Left renal pelvis (tissue), 4 donors: Measurements from ENCODE around the gene TMLHE. TPM values are rescaled to one million over a fixed set of nuclear protein-coding genes. Genes with fewer than 3 reads are reported as not detected.
"Not testable (repeated sequence)": the region's sequence is repeated elsewhere in the genome, so short reads cannot be mapped to it uniquely, and the experiment has no call there.

Experiments
- DNase-seq, 4 donors: peaks; one replicate each; pipeline ENCODE4 v3.0.0-alpha.2; 2013; ENCODE audit warnings: low read depth in 4 of 4, low spot score in 3 of 4
- polyA plus RNA-seq, 4 donors: library from polyadenylated mRNA; unstranded; fragments of 120-200 nt; gene quantifications; one replicate each; pipeline ENCODE4 v1.2.1, GENCODE V29; 2013; ENCODE audit not compliant: insufficient read length in 4 of 4

The TMLHE gene
- polyA plus RNA-seq, 4 donors: 21.2 to 30.8 (median 27.5) TPM

- DNase-seq: no peak
Measured at GRCh38 chrX:155514225-155514624, 98.5 kb downstream of the TMLHE start.

GRCh38 chrX:155505296-155505695 is 107.5 kb downstream of the TMLHE start:
- no peak for DNase-seq

DNA sequence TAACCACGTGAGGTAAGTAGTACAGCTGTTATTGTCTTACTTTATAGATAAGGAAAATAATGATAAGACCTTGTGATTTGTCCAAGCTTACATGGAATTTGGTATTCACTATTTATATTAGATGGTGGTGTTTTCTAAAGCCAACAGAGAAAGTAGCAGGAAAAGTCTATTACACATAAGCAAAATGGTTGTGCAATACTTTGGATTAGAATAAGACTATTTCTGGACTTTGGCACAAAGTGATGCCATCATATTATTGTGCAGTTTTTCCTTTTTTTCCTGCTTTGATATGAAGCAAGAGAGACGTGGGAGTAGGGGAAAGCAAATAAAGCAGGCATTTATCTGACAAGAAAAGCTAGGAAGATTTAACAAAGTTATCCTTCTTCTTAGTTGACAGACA is 117.6 kb downstream of the TMLHE start:
- DNase-seq: not testable (repeated sequence)

- DNase-seq: not testable (repeated sequence)
Measured at GRCh38 chrX:155491421-155491820, 121.3 kb downstream of the TMLHE start.

- DNase-seq: not testable (repeated sequence)
Measured at GRCh38 chrX:155477136-155477535, 135.6 kb downstream of the TMLHE start.

DNA sequence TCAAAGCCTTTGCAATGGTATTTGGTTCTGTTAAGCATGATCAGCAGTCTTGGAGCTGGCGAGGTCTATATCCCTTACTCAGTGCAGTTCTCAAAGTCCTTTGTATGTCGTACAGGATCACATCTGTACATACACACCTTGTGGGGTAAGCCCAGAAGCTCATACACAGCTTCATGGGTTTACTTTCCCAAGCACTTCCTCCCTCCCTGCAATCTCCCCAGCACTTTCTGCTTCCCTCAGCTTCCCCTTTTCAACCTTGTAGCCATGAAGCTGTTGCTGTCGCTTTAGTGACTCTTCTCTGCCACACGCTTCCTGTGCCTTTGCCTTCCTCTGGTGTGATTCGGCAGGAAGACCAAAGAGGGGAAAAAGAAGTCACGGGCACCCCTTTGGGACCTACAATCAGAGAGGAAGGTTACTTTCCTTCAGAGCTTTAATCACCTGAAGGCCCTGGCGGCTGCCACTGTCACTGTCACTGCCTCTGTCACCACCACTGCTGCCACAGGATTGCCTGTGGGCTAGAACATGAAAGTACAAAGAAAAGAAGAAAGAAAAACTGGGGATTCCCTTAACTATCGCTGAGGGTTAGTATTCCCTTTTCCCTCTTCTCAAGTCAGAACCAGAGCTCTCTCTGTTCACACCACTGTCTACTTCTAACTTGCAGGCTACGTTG is 146.3 kb downstream of the TMLHE start:
- DNase-seq: not testable (repeated sequence)

GRCh38 chrX:155460501-155460900 is 152.3 kb downstream of the TMLHE start:
- DNase-seq: not testable (repeated sequence)

- DNase-seq: not testable (repeated sequence)
Measured at GRCh38 chrX:155458471-155458870, 154.3 kb downstream of the TMLHE start, which contains the start of gene F8A3. Gene F8A3 (minus strand): TSS chrX:155458620. CDS start chrX:155458600, 20 bp downstream.

GRCh38 chrX:155457761-155458447 is 154.8 kb downstream of the TMLHE start:
- DNase-seq: not testable (repeated sequence)

DNA sequence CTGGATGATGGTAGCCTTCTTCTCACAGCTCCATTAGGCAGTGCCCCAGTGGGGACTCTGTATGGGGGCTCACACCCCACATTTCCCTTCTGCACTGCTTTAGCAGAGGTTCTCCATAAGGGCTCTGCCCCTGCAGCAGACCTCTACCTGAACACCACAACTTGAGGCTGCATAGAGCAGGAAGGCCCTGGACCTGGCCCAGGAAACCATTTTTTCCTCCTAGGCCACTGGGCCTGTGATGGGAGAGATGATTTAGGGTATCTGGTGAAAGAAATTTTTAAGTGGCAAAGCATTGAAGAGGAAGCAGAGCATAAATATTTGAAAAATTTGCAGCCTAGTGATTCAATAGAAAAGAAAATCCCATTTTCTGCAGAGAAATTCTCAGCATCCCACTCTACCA is 171.7 kb downstream of the TMLHE start:
- DNase-seq: no peak

Other genes with a start within 250 kb of the TMLHE start
- gene F8A2, start 230.9 kb downstream of the TMLHE start, polyA plus RNA-seq: not detected
- gene F8A3, start 154.3 kb downstream of the TMLHE start, polyA plus RNA-seq: 10 to 100 TPM in 2 of 4 donors, 1 to 10 TPM in 2; 7.6 to 12.5 (median 9.7) TPM
- 1 to 10 TPM; 1.6 to 2.3 (median 1.8) TPM for gene SPRY3, start 366 bp downstream of the TMLHE start, polyA plus RNA-seq